ENCODE results near the gene GNAQ.

GRCh38 chr9:77987081-77987656, 44.4 kb downstream of the GNAQ start:
- TF ChIP-seq, protein P1, sequence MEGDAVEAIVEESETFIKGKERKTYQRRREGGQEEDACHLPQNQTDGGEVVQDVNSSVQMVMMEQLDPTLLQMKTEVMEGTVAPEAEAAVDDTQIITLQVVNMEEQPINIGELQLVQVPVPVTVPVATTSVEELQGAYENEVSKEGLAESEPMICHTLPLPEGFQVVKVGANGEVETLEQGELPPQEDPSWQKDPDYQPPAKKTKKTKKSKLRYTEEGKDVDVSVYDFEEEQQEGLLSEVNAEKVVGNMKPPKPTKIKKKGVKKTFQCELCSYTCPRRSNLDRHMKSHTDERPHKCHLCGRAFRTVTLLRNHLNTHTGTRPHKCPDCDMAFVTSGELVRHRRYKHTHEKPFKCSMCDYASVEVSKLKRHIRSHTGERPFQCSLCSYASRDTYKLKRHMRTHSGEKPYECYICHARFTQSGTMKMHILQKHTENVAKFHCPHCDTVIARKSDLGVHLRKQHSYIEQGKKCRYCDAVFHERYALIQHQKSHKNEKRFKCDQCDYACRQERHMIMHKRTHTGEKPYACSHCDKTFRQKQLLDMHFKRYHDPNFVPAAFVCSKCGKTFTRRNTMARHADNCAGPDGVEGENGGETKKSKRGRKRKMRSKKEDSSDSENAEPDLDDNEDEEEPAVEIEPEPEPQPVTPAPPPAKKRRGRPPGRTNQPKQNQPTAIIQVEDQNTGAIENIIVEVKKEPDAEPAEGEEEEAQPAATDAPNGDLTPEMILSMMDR (IDR thresholded peaks at IDR 0.05): no peak
- TF ChIP-seq POLR2A (IDR thresholded peaks at IDR 0.05; ENCODE audit: low read depth) (no peak), EP300 (IDR thresholded peaks at IDR 0.05) (no peak)
